HCT116 (cell line): Measurements from ENCODE around the gene SSU72. TPM values are rescaled to one million over a fixed set of nuclear protein-coding genes. Genes with fewer than 3 reads are reported as not detected.

ENCODE experiments used
- ATAC-seq: fragments of 200-7000 bp; cut with Tn5 transposase; 2 replicates; pipeline ENCODE4 v1.9.1; 2020; ENCODE audit warnings: mild to moderate bottlenecking, moderate library complexity
- Bru-seq: library from RNA; stranded (reverse); fragments of 400-500 nt; gene quantifications from one replicate; lab custom pipeline; 2021; lab: Mats Ljungman, UMichigan
- BruChase-seq, 2 experiments: library from RNA; stranded (reverse); fragments of 400-500 nt; gene quantifications; one replicate each; lab custom pipeline; 2021; lab: Mats Ljungman, UMichigan
- BruUV-seq: library from RNA; stranded (reverse); fragments of 400-500 nt; replicated peaks from 2 replicates; lab custom pipeline; 2021; lab: Mats Ljungman, UMichigan
- CTCF ChIA-PET: fragments of 300-600 bp; sonication (Branson Sonifier 250); formaldehyde crosslinking; loops from one replicate; lab custom pipeline; 2021; ENCODE audit warnings: antibody characterized with exemption; lab: Charles Lee
- POLR2A ChIA-PET: fragments of 300-600, 350-600 bp; sonication (Branson Sonifier 250); formaldehyde crosslinking; loops from one replicate; lab custom pipeline; 2021; ENCODE audit warnings: antibody characterized with exemption; lab: Charles Lee
- RAD21 ChIA-PET, 2 experiments: fragments of 300-600 bp; sonication (Branson Sonifier 250); formaldehyde crosslinking; loops; one replicate each; lab custom pipeline; 2023; ENCODE audit warnings: low total read pairs in 2 of 2; ENCODE audit not compliant: uncharacterized antibody in 2 of 2, unreplicated experiment in 2 of 2, low non-redundant PET in 1 of 2; lab: Charles Lee
- DNase-seq: peaks from one replicate; pipeline ENCODE4 v3.0.0-alpha.2; 2010; ENCODE audit warnings: low read depth, low spot score
- H2AFZ ChIP-seq: fragments of 200-600 bp; shearing (Covaris generic), sonication (generic); 2 replicates; pipeline ENCODE4 v1.6.1; 2017; ENCODE audit warnings: low read depth, mixed run types, mixed read lengths, antibody characterized with exemption, low read length; ENCODE audit not compliant: poor library complexity, severe bottlenecking
- H3K27ac ChIP-seq: 2 replicates; pipeline ENCODE4 v1.5.1; 2012; ENCODE audit warnings: low read depth, low read length
- H3K27me3 ChIP-seq: fragments of 200-600 bp; sonication (generic); 2 replicates; pipeline ENCODE4 v1.6.1; 2016; ENCODE audit warnings: mixed run types, low read length, mixed read lengths; ENCODE audit not compliant: insufficient read depth
- H3K36me3 ChIP-seq, 2 experiments: fragments of 200-500 bp in 1 of 2; fragments of 200-600 bp in 1 of 2; sonication (Bioruptor generic) in 1 of 2; sonication (generic) in 1 of 2; 2 replicates each; pipeline versions ENCODE4 v1.5.1 to v1.6.1; 2014 to 2016; ENCODE audit warnings: low read length in 2 of 2, inconsistent platforms in 1 of 2, mixed read lengths in 1 of 2, mixed run types in 1 of 2; ENCODE audit not compliant: insufficient read depth in 2 of 2, control insufficient read depth in 1 of 2
- H3K4me1 ChIP-seq, 2 experiments: fragments of 200-600 bp in 1 of 2; sonication (generic) in 1 of 2; 2 replicates each; pipeline versions ENCODE4 v1.5.1 to v1.6.1; 2012 to 2017; ENCODE audit warnings: low read length in 2 of 2, inconsistent platforms in 1 of 2, mild to moderate bottlenecking in 1 of 2, mixed read lengths in 1 of 2, mixed run types in 1 of 2, moderate library complexity in 1 of 2; ENCODE audit not compliant: insufficient read depth in 2 of 2, control insufficient read depth in 1 of 2
- H3K4me2 ChIP-seq: fragments of 200-600 bp; sonication (generic); 2 replicates; pipeline ENCODE4 v1.6.1; 2017; ENCODE audit warnings: mixed run types, low read length, mixed read lengths
- H3K4me3 ChIP-seq, 2 experiments: fragments of 200-600 bp in 1 of 2; sonication (generic) in 1 of 2; replicated peaks in 1 of 2; 2 replicates each; pipeline ENCODE4 v1.5.1; 2011 to 2016; ENCODE audit warnings: low read length in 2 of 2, control low read depth in 1 of 2, low read depth in 1 of 2, mild to moderate bottlenecking in 1 of 2, mixed read lengths in 1 of 2, mixed run types in 1 of 2
- H3K79me2 ChIP-seq: fragments of 200-600 bp; sonication (generic); 2 replicates; pipeline ENCODE4 v1.6.1; 2017; ENCODE audit warnings: mild to moderate bottlenecking, mixed run types, low read length, moderate library complexity, mixed read lengths; ENCODE audit not compliant: insufficient read depth
- H3K9ac ChIP-seq: fragments of 200-600 bp; sonication (generic); 2 replicates; pipeline ENCODE4 v1.6.1; 2016; ENCODE audit warnings: low read length, mixed read lengths
- H3K9me2 ChIP-seq: fragments of 200-600 bp; sonication (generic), shearing (Covaris generic); 2 replicates; pipeline ENCODE4 v1.6.1; 2017; ENCODE audit warnings: mixed run types, mild to moderate bottlenecking, moderate library complexity; ENCODE audit not compliant: insufficient read depth
- H3K9me3 ChIP-seq, 2 experiments: fragments of 200-500 bp in 1 of 2; fragments of 200-600 bp in 1 of 2; sonication (Bioruptor generic) in 1 of 2; sonication (generic) in 1 of 2; 2 replicates each; pipeline ENCODE4 v1.6.1; 2014 to 2017; ENCODE audit warnings: low read length in 2 of 2, mixed read lengths in 2 of 2, inconsistent platforms in 1 of 2, low read depth in 1 of 2, mild to moderate bottlenecking in 1 of 2, mixed run types in 1 of 2, moderate library complexity in 1 of 2; ENCODE audit not compliant: control insufficient read depth in 1 of 2, insufficient read depth in 1 of 2
- H4K20me1 ChIP-seq: fragments of 200-600 bp; sonication (generic), shearing (Covaris generic); 2 replicates; pipeline ENCODE4 v1.6.1; 2017; ENCODE audit warnings: mixed run types, mild to moderate bottlenecking, moderate library complexity; ENCODE audit not compliant: insufficient read depth
- CEBPB ChIP-seq: IDR thresholded peaks from 2 replicates; pipeline ENCODE4 v1.6.1; 2012; ENCODE audit warnings: low read depth
- EGR1 ChIP-seq: IDR thresholded peaks from 2 replicates; pipeline ENCODE4 v1.6.1; 2012; ENCODE audit warnings: low read depth
- EZH2 ChIP-seq: fragments of 200-600 bp; sonication (generic); IDR thresholded peaks from 2 replicates; pipeline ENCODE4 v1.6.1; 2017; ENCODE audit warnings: antibody characterized with exemption, mixed run types
- POLR2AphosphoS5 ChIP-seq: IDR thresholded peaks from 2 replicates; pipeline ENCODE4 v1.6.1; 2011; ENCODE audit warnings: mild to moderate bottlenecking, low read depth, low read length, moderate library complexity
- SP1 ChIP-seq: IDR thresholded peaks from 2 replicates; pipeline ENCODE4 v1.6.1; 2012; ENCODE audit warnings: low read depth
- SRF ChIP-seq: IDR thresholded peaks from 2 replicates; pipeline ENCODE4 v1.6.1; 2012; ENCODE audit warnings: low read depth
- TCF7L2 ChIP-seq: IDR thresholded peaks from 2 replicates; pipeline ENCODE4 v1.7.0; 2011; ENCODE audit warnings: borderline replicate concordance, inconsistent platforms; ENCODE audit not compliant: insufficient read depth, insufficient read length; ENCODE audit errors: extremely low read depth
- YY1 ChIP-seq: IDR thresholded peaks from 2 replicates; pipeline ENCODE4 v1.6.1; 2011; ENCODE audit warnings: low read length, low read depth, moderate library complexity, mild to moderate bottlenecking; ENCODE audit not compliant: insufficient replicate concordance; ENCODE audit errors: extremely low read depth
- ZBTB33 ChIP-seq: IDR thresholded peaks from 2 replicates; pipeline ENCODE4 v1.6.1; 2011; ENCODE audit warnings: mild to moderate bottlenecking, low read length, moderate library complexity; ENCODE audit not compliant: insufficient replicate concordance; ENCODE audit errors: extremely low read depth
- ZFX ChIP-seq: fragments of 450-650 bp; IDR thresholded peaks from 2 replicates; pipeline ENCODE4 v1.6.1; 2017
- ZNF274 ChIP-seq: fragments of 200-500 bp; sonication (Bioruptor generic); IDR thresholded peaks from 2 replicates; pipeline ENCODE4 v1.6.1; 2014; ENCODE audit warnings: mild to moderate bottlenecking, low read depth, low read length, inconsistent platforms
- intact Hi-C: fragments of 100-400 bp; cut with micrococcal nuclease; formaldehyde crosslinking; loops from 2 replicates; pipeline ENCODE4 v1.10.0; 2022
- long read RNA-seq: library from polyadenylated mRNA; unstranded; transcript quantifications from one replicate; pipeline ENCODE4 v2.0.0, GENCODE V29; 2021; ENCODE audit not compliant: unreplicated experiment
- polyA plus RNA-seq: library from polyadenylated mRNA; unstranded; fragments of >200 nt; gene quantifications from 2 replicates; pipeline ENCODE4 v1.2.1, GENCODE V29; 2012; ENCODE audit warnings: missing spikeins
- total RNA-seq: library from RNA; stranded (reverse); gene quantifications from one replicate; pipeline ENCODE4 v1.2.1, GENCODE V29; 2021; ENCODE audit not compliant: unreplicated experiment
- TF ChIP-seq, protein P1 (sequence below): IDR thresholded peaks from 2 replicates; pipeline ENCODE4 v1.6.1; 2012

Gene SSU72
- total RNA-seq (134 TPM), Bru-seq, nascent RNA (percentile 86 among the genes with signal in this experiment), BruChase-seq, experiment 1, labeled RNA remaining after a 6-hour chase (percentile 88 among the genes with signal in this experiment), BruChase-seq, experiment 2, labeled RNA remaining after a 2-hour chase (percentile 86 among the genes with signal in this experiment)
- 76.4 and 94.8 TPM in 2 replicates for polyA plus RNA-seq
- long read RNA-seq, full-length matches to known transcripts = 190 of 225 reads
- long read RNA-seq, partial matches to known transcripts = 29 of 225 reads
- long read RNA-seq, other reads (novel, unspliced or antisense) = 6 of 225 reads

GRCh38 chr1:1574721-1575537 lies at the start of gene SSU72:
SSU72 (minus strand) TSS chr1:1574863; CDS start chr1:1574557, 306 bp downstream.
- H3K9ac ChIP-seq = peak within 1 kb of the TSS; percentile 100
- POLR2A ChIA-PET = no interaction called here
- ATAC-seq (peak; percentile 85), DNase-seq (peak; percentile 83)
- peaks cover 45% of the 10 kb centered on the region for H3K79me2 ChIP-seq
- H3K9me3 ChIP-seq = no peaks in the 10 kb centered on the region
- H3K4me1 ChIP-seq = peaks cover 17 to 22% of the 10 kb centered on the region in 2 experiments
- H3K4me2 ChIP-seq = peak within 1 kb of the TSS; percentile 74
- intact Hi-C loops = loop anchor here (5.0 kb wide), 1 partner anchor 63 kb away; the partner anchor contains the start of gene ATAD3A
- no peaks in the 10 kb centered on the region for H3K9me2 ChIP-seq
- H3K27me3 ChIP-seq = no peaks in the 10 kb centered on the region
- peak within 1 kb of the TSS; percentile 84 to 97 for H3K4me3 ChIP-seq
- CTCF ChIA-PET = no interaction called here
- peaks cover 0 to 7% of the 10 kb centered on the region in 2 experiments; a peak in 3 of 4 replicates for H3K36me3 ChIP-seq
- peak within 1 kb of the TSS; percentile 99 for H3K27ac ChIP-seq
- no peak within 1 kb of the TSS for H2AFZ ChIP-seq
- TF ChIP-seq ZNF274 = no peak
- TF ChIP-seq, protein P1, sequence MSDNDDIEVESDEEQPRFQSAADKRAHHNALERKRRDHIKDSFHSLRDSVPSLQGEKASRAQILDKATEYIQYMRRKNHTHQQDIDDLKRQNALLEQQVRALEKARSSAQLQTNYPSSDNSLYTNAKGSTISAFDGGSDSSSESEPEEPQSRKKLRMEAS = peak; percentile 81
- peak; percentile 37 for TF ChIP-seq YY1
- peak; percentile 86 for TF ChIP-seq TCF7L2
- TF ChIP-seq EGR1 = no peak
- TF ChIP-seq EZH2 = no peak
- peak; percentile 95 for TF ChIP-seq ZFX
- peak; percentile 73; the same call in 1 of the 2 replicates for TF ChIP-seq SP1
- TF ChIP-seq POLR2AphosphoS5 = peak; percentile 93
- TF ChIP-seq ZBTB33 = peak; percentile 3
- no peak for TF ChIP-seq CEBPB
- peak; percentile 98 for TF ChIP-seq SRF
- TSS peak; percentile 94 for BruUV-seq
- RAD21 ChIA-PET = no interaction called here
- peaks cover 3% of the 10 kb centered on the region; the same call in 1 of the 2 replicates for H4K20me1 ChIP-seq
